Loucy (cell line): ENCODE results near the gene HELT.

Experiments used
- H2AFZ ChIP-seq: fragments of 200-600 bp; sonication (generic); 2 replicates; pipeline ENCODE4 v1.6.0; 2016; ENCODE audit warnings: antibody characterized with exemption, mild to moderate bottlenecking, low read length, moderate library complexity
- H3F3A ChIP-seq: fragments of 200-600 bp; 2 replicates; pipeline ENCODE4 v1.6.0; 2016; ENCODE audit warnings: antibody characterized with exemption, low read depth, mild to moderate bottlenecking
- H3K27me3 ChIP-seq: fragments of 200-600 bp; sonication (generic); 2 replicates; pipeline ENCODE4 v1.6.1; 2014; ENCODE audit warnings: low read length, mild to moderate bottlenecking; ENCODE audit not compliant: insufficient read depth, poor library complexity, severe bottlenecking
- H3K36me3 ChIP-seq: fragments of 200-600 bp; sonication (generic); 2 replicates; pipeline ENCODE4 v1.6.1; 2016; ENCODE audit warnings: low read length; ENCODE audit not compliant: insufficient read depth
- H3K4me1 ChIP-seq: fragments of 200-600 bp; sonication (generic); 2 replicates; pipeline ENCODE4 v1.5.1; 2014; ENCODE audit warnings: low read length, mild to moderate bottlenecking; ENCODE audit not compliant: insufficient read depth, poor library complexity, severe bottlenecking
- H3K4me2 ChIP-seq: fragments of 200-600 bp; sonication (generic); 2 replicates; pipeline ENCODE4 v1.6.0; 2014; ENCODE audit warnings: antibody characterized with exemption, low read length, low read depth, mild to moderate bottlenecking; ENCODE audit not compliant: poor library complexity, severe bottlenecking
- H3K4me3 ChIP-seq: fragments of 200-600 bp; sonication (generic); 2 replicates; pipeline ENCODE4 v1.5.1; 2014; ENCODE audit warnings: low read length, mild to moderate bottlenecking, mixed read lengths; ENCODE audit not compliant: poor library complexity, severe bottlenecking
- H3K79me2 ChIP-seq: fragments of 200-600 bp; sonication (generic); 2 replicates; pipeline ENCODE4 v1.6.1; 2014; ENCODE audit warnings: low read length; ENCODE audit not compliant: insufficient read depth
- H3K9ac ChIP-seq: fragments of 200-600 bp; sonication (generic); 2 replicates; pipeline ENCODE4 v1.6.0; 2014; ENCODE audit warnings: mild to moderate bottlenecking, low read depth, low read length, moderate library complexity; ENCODE audit not compliant: poor library complexity, severe bottlenecking
- H3K9me2 ChIP-seq: fragments of 200-600 bp; sonication (generic); replicated peaks from 2 replicates; pipeline ENCODE4 v1.6.1; 2016; ENCODE audit warnings: low read depth, low read length, mixed read lengths
- H3K9me3 ChIP-seq: fragments of 200-600 bp; sonication (generic); 2 replicates; pipeline ENCODE4 v1.6.1; 2014; ENCODE audit warnings: mild to moderate bottlenecking, antibody characterized with exemption, low read length, low read depth; ENCODE audit not compliant: insufficient read depth
- H4K20me1 ChIP-seq: fragments of 200-600 bp; sonication (generic); 2 replicates; pipeline ENCODE4 v1.6.0; 2014; ENCODE audit warnings: antibody characterized with exemption, low read length, mild to moderate bottlenecking; ENCODE audit not compliant: insufficient read depth, poor library complexity, severe bottlenecking
- CTCF ChIP-seq: fragments of 200-600 bp; sonication (generic); conservative IDR thresholded peaks from 2 replicates; pipeline ENCODE4 v1.5.1; 2014; ENCODE audit warnings: mild to moderate bottlenecking, antibody characterized with exemption, low read length
- EZH2phosphoT487 ChIP-seq: fragments of 200-600 bp; IDR thresholded peaks from 2 replicates; pipeline ENCODE4 v1.6.1; 2018; ENCODE audit warnings: antibody characterized with exemption, mild to moderate bottlenecking, moderate library complexity, borderline replicate concordance

The HELT gene

DNA sequence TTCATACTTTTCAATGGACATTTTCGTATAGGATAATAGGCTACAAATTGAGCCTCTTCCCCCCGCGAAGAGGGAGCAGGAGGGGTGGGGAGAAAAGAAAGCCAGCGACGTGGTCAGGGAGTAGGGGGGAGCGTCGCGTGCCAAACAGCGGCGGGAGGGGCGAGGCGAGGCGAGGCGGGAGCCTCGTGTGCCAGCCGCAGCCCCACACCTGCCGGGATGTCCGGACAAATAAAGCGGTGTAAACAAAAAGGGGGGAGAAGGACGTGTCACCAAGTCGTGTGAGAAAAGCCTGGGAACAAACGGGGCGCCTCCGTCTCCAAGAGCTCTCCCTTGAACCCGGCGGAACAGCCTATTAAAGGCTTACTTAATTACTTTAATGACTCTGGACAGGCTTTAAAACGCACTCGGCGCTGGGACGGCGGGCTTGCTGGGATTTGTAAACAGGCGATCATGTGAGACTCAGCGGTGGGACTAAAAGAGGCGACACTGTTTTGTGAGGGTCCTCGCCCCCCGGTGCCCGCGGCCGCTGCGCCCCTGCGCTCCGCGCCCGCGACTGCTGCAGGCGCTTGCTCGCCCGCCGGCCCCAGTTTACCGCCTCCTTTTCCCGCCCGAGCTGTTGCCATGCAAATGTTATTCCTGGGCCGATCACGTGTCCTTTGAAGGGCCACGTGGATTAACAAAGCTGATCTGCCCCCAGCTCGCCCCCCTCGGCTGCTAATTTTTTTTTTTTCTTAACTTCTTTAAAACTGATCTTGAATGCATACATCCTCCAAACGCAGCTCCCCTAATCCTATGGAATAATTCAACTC lies at the start of gene HELT:
TSS of gene HELT (plus strand) at position 527 of the 809 bp plus-strand sequence. CDS start 439 bp downstream, outside the sequence.
- Histone ChIP-seq H3K27me3 (no peaks in the 10 kb centered on the region), H3K9ac (no peak within 1 kb of the TSS), H3K4me3 (no peak within 1 kb of the TSS), H3K36me3 (no peaks in the 10 kb centered on the region), H3K9me2 (no peaks in the 10 kb centered on the region), H3K4me1 (no peaks in the 10 kb centered on the region), H3K4me2 (no peak within 1 kb of the TSS), H4K20me1 (no peaks in the 10 kb centered on the region), H3K9me3 (no peaks in the 10 kb centered on the region), H3F3A (no peaks in the 10 kb centered on the region), H2AFZ (no peak within 1 kb of the TSS), H3K79me2 (no peaks in the 10 kb centered on the region)
- TF ChIP-seq CTCF (no peak), EZH2phosphoT487 (no peak)

GRCh38 chr4:184968784-184969201 lies 49.5 kb upstream of the HELT start:
- Histone ChIP-seq H3K4me3 (no peak overlapping the region), H3K36me3 (no peaks in the 10 kb centered on the region), H3K9ac (no peak overlapping the region), H3K4me1 (no peaks in the 10 kb centered on the region), H4K20me1 (no peaks in the 10 kb centered on the region), H3K9me3 (no peaks in the 10 kb centered on the region; the same call in 1 of the 2 replicates), H3K9me2 (no peaks in the 10 kb centered on the region), H2AFZ (no peak overlapping the region), H3K27me3 (no peaks in the 10 kb centered on the region), H3F3A (no peaks in the 10 kb centered on the region), H3K79me2 (no peaks in the 10 kb centered on the region), H3K4me2 (no peak overlapping the region)
- TF ChIP-seq CTCF (no peak), EZH2phosphoT487 (no peak)

GRCh38 chr4:184969610-184970009 lies 48.7 kb upstream of the HELT start:
- Histone ChIP-seq H3K27me3 (no peaks in the 10 kb centered on the region), H3K4me2 (no peak overlapping the region), H3K4me1 (no peaks in the 10 kb centered on the region), H3K79me2 (no peaks in the 10 kb centered on the region), H2AFZ (no peak overlapping the region), H3K9me2 (no peaks in the 10 kb centered on the region), H3K36me3 (no peaks in the 10 kb centered on the region), H3K9me3 (no peaks in the 10 kb centered on the region; the same call in 1 of the 2 replicates), H3F3A (no peaks in the 10 kb centered on the region), H3K4me3 (no peak overlapping the region), H4K20me1 (no peaks in the 10 kb centered on the region), H3K9ac (no peak overlapping the region)
- TF ChIP-seq EZH2phosphoT487 (no peak), CTCF (no peak)
